ENCODE measurements around the gene BMP2.

Gene BMP2

DNA sequence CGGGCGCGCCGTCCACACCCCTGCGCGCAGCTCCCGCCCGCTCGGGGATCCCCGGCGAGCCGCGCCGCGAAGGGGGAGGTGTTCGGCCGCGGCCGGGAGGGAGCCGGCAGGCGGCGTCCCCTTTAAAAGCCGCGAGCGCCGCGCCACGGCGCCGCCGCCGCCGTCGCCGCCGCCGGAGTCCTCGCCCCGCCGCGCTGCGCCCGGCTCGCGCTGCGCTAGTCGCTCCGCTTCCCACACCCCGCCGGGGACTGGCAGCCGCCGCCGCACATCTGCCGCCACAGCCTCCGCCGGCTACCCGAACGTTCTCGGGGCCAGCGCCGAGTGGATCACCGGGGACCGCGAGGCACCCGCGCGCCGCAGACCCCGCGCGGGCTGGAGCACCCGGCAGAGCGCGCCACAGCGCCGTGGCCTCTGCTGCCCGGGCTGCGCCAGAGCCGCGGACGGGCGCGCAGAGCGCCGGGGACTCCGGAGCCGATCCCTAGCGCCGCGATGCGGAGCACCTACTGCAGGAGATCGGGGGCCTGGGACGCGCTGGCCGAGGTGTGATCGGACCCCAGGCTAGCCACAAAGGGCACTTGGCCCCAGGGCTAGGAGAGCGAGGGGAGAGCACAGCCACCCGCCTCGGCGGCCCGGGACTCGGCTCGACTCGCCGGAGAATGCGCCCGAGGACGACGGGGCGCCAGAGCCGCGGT is at the start of gene BMP2:
TSS of gene BMP2 (plus strand) at position 151 of the 692 bp plus-strand sequence. CDS start 2,441 bp downstream, outside the sequence.
- no peak for DNase-seq (ENCODE audit: low read depth in 2 of 2)

DNA sequence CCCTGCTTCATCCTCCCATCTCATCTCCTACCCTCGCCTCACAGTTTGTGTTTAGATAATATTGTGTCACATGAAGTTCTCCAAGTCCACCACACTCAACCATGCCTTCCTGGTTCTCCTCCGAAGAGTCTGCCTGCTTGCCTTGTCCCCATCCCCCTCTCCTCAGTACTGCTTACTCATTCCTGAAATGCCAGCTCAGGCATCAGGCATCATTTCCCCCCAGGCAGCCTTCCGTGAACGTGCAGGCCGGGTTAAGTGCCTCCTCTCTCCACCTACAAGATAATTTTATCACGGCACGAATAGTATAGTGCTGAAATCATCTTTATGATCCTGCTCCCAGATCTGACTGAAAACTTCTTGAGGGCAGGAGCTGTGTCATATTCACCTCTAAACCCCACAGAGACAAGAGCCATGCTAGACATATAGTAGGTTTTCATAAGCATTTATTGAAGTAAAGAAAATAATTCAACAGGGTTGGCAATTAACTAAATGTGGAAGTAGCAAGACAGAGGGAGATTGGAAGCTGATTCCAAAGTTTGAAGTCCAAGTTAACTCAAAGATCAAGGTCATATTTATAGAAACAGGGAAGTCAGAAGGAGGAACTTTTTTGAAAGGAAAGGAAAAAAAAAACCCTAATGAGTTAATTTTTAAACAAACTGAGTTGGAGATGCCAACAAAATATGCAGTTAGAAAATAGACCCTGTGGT is 48.7 kb upstream of the BMP2 start:
- no peak for DNase-seq (ENCODE audit: low read depth in 2 of 2)

DNA sequence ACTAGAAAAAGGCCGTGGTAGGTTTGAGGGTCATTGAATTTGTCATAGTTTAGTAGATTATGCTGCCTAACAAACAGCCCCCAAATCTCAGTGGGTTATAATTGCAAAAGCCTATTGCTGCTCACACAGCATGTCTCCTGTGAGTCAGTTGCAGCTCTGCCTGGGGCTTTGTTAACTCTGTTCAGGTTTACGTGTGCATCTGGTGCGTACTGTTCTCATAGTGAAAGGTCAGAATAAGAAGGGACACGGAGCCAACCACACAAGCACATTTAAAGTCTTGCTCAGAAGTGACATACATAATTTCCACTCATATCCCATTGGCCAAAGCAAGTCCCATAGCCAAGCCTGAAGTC is 48.1 kb upstream of the BMP2 start:
- no peak for DNase-seq (ENCODE audit: low read depth in 2 of 2)

DNA sequence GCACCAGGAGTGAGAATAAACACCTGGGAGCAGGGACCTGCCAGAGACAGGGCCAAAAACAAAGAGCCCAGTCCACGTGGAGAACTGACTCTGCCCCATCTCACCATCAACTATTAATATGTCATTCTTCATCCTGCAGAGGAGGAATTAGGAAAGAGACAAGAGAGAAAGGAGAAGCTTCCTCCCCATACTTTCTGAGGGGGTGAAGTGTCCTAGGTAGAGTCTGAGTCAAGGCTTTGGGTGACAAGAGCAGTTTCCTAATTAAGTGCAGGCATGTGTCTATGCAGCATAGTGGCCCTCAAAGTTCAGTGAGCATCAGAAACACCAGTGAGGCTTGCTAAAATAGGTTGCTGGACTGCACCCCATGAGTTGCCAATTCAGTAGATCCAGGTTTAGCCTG is 40.7 kb upstream of the BMP2 start:
- no peak for DNase-seq (ENCODE audit: low read depth in 2 of 2)

DNA sequence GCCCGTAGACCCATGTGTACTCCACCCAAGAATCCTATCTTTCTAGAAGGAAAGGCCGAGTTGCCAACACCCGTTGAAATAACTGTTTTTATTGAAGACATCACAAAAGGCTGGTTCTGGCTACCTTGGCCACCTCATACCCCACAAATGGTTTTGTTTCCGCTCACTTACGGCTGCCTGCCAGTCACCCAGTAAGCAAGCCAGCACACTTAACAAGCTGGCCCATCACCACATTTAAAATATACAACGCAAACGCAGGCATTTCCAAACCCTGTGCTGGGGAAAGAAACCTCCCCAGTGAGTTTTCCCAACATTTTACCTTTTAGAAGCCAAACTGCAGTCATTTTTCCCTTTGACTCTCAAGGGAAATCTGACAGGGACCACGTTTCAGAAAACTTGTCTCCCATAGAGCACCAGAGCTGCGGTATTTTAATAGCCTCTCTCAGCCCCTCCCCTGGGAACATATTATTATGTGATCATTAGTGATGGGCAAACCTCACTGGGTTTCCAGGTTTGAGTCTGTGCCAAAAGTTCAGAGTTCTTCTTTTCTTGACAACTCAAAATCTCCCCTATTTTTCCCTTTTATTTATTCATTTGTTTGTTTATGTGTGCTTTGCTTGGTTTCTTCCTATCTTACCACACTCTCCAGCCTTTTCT is 36.7 kb upstream of the BMP2 start:
- DNase-seq (ENCODE audit: low read depth in 2 of 2), result no peak

DNA sequence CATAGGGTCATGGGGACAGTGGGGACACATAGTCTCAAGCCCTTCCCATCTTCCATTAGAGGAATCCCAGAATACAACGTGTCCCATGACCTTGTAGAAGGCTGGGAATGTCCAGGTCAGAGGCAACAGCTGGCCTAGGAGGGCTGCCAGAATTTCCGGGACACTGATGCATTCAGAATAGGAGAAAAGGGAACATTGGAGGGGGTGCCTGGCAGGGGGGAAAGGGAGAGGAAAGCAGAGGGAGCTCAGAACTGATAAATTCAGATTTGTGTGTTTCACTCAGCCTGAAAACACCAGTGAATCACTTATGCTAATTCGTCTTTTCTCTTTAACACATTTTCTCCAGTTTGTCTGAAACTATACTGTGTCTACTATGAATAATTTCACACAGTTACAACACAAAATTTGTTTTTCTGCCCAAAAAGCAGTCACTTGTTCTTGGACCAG is 35.5 kb upstream of the BMP2 start:
- DNase-seq (ENCODE audit: low read depth in 2 of 2), result no peak

DNA sequence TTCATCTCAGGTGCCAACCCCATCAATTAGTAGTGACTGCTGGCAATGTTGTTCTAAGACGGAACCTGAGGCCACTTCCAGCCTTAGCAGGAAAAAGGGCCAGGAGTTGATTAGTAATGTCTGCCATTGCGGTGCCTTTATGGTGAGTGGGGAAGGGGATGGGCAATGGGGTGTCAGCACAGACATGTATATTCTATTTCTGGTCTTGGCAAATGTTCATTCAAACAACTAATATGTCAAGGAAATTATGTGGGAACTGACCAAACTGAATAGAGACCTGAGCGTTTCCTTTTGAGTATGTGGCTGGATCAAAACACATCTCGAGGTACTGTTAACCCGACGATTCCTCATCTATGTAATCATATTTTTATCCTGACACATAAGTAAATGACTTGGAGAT is 34.6 kb upstream of the BMP2 start:
- DNase-seq (ENCODE audit: low read depth in 2 of 2), result no peak

DNA sequence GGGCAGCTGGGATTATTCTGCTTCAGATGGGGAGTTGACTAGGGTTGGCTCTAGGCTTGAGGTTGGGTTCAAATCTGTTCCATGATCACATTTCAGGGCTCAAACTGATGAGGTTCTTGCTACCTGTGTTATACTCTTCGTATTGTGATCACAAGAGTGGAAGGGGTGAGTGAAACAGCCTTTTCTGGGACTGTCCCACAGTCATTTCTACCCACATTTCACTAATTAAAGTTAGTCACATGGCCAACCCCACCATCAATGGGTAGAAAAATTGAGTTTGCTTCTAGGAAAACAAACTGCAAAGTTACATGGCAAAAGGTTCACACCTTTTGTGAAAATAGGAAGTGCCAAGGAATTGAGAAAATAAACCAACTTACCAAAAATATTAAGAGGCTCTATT is 33.5 kb upstream of the BMP2 start:
- DNase-seq (ENCODE audit: low read depth in 2 of 2), result no peak

DNA sequence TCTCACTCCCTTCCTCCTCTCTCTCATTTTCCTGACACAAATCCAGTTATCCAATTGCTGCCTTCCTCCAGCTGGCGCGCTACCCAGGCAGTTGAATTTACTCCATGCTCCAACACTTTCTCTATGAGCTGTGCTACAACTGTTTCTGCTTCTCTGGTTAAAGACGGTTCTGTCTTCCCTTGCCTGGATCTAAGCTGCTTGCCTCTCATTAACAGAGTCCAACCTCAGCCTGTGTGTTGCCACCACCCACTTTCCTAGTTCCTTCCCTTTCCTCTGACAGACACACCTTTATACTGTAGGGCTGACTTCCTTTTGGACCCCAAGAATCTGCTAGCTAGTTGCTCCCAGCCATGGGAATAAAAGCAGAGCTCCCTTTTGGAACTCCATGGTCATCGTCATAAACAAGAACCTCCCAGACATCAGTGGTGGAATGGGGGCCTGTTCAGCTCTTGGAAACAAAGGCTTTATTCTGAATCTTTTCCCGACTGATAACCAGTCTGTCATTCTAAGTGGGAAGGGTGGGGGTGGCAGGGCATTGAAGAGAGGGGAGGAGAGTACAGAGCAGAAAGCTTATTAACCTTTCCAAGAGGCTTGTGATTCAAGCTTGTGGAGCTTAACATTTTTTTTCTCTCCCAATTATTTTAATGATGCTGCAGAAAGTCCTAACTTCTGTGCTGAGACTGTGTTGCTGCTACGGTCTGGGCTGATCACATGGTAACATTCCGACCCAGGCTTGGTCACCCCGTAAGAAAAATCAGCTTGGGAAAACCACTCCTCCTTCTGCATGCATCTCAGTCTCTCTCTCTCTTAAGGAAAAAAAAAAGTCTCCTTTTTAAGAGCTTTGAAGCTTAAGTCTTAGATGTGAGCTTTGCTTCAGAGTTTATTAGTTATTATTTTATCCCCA is 31.3 kb upstream of the BMP2 start:
- no peak for DNase-seq (ENCODE audit: low read depth in 2 of 2)

DNA sequence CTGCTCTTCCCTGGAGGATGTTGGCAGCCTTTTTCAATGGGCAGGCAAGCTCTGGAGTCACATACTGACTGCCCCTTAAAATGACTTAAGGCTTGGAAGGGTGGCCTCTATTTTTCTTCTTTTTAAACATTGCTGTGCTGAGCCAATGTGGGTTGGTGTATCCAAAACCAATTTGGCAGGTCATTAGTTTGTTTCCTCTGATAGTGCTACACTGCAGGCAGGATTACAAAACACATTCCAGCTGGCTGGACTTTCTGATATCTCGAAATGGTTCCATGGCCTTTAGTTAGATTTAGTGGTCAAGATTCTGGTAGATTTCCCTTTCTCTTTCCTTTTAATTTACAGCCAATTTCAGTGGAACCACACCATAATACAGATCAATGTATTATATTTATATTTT is 28.1 kb upstream of the BMP2 start:
- DNase-seq (ENCODE audit: low read depth in 2 of 2), result no peak

DNA sequence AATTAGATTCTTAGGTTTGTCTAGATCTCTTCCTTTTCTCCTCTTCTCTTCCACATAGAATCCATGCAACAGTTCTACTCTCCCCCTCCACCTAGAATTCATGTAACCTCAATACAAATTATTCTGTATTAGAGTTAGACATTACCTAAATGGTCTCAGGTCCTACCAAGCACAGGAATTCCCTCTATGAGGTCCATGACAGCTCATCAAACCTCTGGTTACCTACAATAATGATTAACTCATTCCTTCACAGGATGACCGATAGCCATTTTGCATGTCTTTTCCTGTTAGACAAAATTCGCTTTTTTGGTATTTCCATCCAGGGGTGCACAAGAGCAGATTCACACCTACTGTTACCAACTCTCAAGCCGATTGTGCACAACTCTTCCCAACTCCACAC is 27.4 kb upstream of the BMP2 start:
- DNase-seq (ENCODE audit: low read depth in 2 of 2), result no peak

DNA sequence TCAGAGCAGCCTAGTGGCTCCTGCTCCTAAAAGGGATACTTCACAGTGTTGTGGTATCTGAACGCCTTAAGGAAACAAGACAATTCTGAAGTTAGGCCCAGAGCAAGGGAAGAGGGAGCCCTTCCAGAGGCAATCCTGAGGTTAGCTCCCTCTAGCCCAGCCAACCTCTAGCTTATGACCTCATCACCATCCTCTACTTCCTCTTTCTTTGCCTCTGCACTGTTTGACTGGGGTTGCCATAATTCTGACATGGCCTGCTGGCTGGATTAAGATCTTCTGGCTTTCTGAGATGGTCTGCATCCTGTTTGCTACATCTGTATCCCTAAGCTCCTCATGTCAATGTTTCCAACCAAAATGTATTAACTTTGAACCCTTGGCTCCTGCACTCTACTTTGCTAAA is 23.3 kb upstream of the BMP2 start:
- DNase-seq (ENCODE audit: low read depth in 2 of 2), result no peak

DNA sequence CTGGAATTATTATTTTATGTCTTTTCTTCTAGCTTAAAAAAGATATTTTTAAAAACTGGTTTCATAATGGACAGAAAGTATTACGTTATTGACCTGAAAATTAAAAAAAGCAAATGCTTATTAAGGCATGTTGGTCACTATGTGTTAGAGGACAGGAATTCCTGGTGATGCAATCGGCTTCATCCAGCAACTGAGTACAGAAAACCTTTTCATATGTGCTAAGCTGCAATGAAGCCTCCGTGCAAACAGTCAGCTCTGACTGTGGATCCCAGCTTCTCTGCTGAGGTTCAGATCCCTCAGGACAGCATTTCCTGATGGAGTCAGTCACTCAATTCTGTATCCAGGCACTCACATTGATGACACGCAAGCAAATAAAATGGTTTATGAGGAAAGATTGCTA is 22.7 kb upstream of the BMP2 start:
- DNase-seq (ENCODE audit: low read depth in 2 of 2), result no peak

DNA sequence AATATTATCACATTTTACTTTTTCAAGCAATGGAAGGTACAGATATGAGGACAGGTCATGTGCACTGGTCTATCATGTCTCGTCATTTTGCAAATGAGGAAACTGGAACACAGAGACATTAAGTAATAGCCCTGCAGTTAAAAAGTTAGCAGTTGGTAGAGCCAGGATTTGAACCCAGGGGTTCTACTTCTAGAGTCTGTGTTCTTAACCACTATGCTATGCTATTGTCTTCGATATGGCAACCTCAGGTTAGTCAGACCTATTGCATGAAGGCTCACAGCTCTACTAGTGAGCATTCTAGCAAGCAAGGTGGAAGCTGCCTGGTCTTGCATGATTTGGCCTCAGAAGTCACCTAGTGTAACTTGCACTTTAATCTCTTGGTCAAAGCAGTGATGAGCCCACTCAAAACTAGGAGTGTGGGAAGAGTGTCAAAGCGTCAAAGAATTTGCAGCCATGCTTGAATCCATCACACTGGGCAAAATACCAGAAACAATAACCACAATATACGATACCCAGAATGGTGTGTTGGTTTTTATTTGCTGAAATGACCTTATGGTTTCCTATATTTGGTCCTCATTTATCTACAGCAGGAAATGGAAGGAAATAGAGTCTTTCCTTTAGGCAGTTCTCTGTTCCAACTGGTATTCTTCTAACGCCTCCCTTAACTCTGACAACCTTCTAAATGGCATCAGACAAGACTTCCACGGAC is 20.4 kb upstream of the BMP2 start:
- DNase-seq (ENCODE audit: low read depth in 2 of 2), result no peak

DNA sequence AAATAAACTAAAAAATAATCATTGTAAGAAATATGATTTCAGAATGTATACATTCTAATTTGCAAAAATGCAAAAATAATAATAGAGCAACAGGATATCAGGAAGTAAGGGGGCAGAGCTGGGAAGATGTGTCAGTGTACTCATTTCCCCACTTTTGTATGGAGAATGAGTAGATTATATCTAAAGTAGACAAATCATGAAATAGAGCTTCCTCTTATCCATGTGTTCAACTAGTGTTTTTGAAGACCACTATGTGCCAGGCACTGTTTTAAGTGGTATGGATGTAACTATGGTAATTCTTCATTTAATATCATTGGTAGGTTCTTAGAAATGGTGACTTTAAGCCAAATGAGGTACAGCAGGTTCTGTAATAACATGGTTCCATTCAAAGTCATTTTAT is 17.0 kb upstream of the BMP2 start:
- no peak for DNase-seq (ENCODE audit: low read depth in 2 of 2)

DNA sequence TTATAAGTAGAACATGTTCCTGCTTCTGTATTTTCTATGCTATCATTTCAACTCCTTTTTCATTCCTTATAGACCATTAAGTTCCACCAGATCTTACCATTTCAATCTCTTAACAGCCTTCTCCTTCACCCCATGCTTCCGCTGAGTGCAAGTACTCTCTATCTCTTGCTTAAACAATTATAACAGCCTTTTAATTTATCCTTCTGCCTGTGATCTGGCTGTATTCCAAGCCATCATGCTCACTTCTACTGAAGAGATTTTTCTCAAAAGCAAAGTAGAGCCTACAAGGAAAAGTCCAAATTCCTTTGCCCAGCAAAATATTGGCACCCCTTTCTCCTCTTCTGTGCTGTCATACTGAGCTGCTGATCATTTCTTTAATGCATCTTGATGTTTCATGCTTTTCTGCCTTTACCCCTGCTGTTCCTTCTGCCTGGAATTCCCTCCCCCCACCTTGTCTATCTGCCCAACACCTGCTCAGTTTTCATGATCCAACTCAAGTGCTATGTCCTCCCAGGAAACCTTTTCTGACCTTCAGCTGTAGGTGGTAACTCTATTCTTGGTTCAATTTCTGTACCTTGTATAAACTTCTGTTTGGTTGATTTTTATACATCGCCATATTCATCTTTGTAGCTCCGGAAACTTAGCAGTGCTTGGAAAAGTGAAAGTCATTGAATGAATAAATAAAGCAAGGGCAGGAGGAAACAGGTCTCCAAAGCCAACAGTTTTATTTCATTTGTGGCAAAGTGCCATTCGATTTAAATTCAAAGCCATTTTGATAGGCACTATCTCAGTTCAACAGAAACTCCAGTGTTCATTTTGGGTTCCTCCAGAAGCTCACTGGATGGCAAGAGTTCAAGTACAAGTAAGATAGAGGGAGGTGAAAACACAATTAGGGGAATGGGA is 10.5 kb upstream of the BMP2 start:
- no peak for DNase-seq (ENCODE audit: low read depth in 2 of 2)

DNA sequence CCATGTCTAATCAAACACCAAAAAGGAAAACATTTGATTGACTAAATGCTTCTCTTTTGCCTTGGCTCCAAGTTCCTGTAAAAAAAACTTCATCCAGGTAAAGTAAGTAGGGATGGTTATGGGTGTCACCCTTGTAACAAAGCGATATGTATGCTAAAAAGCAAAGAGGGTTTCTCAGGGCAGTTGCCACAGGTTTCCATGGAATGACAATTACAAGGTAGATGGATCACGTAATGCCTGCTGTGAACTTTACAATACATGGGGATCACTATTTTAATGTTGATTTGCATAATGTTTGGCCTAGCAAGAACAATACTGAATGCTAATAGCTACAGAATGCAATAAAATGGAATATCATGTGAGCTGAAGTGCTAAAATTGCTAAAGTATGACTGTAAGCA is 2.9 kb upstream of the BMP2 start:
- DNase-seq (ENCODE audit: low read depth in 2 of 2), result no peak

DNA sequence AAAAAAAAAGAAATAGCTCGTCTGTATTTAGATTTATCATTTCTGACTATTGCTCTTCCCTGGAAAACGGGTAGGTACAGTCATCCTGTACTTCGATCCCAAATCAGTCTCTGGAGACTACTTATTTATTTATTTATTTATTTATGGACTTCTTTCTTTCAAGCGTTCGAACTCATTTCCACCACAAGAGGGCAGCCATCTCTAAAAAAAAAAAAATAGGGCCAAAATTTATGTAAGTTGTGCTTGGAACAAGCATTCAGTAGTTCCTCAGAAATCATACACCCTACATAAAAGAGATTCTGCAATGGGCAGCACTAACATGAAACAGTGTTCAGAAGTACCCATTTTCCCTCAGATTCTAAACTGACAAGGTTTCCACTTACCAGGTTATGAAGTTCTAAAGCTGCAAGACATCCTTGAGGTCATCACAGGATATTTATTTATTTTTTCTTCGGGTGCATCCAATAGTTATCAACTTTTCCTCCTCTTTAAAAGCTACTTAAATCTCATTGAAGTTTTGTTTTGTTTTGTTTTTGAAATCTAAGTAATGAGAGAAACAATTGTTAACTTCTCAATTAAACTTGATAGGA is 1.9 kb upstream of the BMP2 start:
- DNase-seq (ENCODE audit: low read depth in 2 of 2), result no peak

DNA sequence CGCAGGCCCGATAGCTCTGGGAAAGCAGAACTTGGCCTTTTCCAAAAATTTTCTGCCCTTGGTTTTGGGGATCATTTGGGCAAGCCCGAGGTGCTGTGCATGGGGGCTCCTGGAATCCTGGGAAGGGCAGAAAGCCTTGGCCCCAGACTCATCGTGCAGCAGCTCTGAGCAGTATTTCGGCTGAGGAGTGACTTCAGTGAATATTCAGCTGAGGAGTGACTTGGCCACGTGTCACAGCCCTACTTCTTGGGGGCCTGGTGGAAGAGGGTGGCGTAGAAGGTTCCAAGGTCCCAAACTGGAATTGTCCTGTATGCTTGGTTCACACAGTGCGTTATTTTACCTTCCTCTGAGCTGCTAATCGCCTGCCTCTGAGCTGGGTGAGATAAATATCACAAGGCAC is 1.1 kb upstream of the BMP2 start:
- DNase-seq (ENCODE audit: low read depth in 2 of 2), result no peak

DNA sequence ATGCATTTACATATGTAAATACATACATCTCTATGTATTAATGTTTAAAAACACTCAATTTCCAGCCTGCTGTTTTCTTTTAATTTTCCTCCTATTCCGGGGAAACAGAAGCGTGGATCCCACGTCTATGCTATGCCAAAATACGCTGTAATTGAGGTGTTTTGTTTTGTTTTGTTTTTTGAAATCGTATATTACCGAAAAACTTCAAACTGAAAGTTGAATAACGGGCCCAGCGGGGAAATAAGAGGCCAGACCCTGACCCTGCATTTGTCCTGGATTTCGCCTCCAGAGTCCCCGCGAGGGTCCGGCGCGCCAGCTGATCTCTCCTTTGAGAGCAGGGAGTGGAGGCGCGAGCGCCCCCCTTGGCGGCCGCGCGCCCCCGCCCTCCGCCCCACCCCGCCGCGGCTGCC is 355 bp upstream of the BMP2 start:
- DNase-seq (ENCODE audit: low read depth in 2 of 2), result no peak

All from stimulated activated CD8-positive, alpha-beta memory T cell treated with anti-CD3 and anti-CD28 coated beads, Interleukin-2, amount 100 ng/mL, for 1 hour (primary cell).